DMS153 treated with DMSO at 0.1 percent for 48 hours (cell line): Measurements from ENCODE around the gene GSTA3.
A peak's percentile ranks its signal among the peaks of the same experiment; 100 is the strongest.
"Not testable (repeated sequence)": the region's sequence is repeated elsewhere in the genome, so short reads cannot be mapped to it uniquely, and the experiment has no call there.

Source experiments
- DNase-seq: peaks from one replicate; lab custom pipeline; 2025; ENCODE audit not compliant: unreplicated experiment; lab: John Stamatoyannopoulos, UW

The GSTA3 gene

DNA sequence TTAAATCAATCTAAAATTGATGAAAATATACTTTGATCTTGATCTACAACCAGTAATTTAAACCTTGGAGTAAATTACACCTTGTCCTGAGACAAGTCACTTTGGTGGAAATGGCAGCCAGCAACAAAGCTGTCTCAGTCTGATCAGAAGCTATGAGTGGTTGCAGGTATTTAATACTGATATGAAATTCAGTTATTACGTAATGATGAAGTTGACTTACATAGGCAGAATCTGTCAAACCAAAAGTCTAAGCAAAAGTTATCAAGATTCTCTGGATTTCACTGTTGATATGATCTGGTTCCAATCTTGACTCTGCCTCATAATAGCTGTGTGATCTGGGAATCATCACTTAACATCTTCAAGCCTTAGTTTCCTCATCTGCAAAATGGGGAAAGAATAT, 41.3 kb downstream of the GSTA3 start:
- no peak for DNase-seq

DNA sequence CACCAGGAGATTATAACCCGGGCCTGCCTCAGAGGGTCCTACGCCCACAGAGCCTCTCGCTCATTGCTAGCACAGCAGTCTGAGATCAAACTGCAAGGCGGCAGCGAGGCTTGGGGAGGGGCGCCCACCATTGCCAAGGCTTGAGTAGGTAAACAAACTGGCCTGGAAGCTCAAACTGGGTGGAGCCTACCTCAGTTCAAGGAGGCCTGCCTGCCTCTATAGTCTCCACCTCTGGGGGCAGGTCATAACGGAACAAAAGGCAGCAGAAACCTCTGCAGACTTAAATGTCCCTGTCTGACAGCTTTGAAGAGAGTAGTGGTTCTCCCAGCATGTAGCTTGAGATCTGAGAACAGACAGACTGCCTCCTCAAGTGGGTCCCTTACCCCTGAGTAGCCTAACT, 48.3 kb downstream of the GSTA3 start:
- DNase-seq, result not testable (repeated sequence)

DNA sequence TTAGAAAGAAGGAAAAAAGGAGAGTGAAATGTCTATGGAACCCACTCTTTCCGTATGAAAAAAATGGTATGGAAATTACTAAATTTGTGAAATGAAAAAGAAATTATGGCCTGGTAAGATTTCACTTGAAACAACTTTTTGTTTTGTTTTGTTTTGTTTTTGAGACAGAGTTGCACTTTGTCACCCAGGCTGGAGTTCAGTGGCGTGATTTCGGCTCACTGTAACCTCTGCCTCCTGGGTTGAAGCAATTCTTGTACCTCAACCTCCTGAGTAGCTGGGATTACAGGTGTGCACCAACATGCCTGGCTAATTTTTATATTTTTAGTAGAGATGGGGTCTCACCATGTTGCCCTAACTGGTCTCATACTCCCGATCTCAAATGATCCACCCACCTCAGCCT, 51.1 kb downstream of the GSTA3 start:
- DNase-seq, result no peak

DNA sequence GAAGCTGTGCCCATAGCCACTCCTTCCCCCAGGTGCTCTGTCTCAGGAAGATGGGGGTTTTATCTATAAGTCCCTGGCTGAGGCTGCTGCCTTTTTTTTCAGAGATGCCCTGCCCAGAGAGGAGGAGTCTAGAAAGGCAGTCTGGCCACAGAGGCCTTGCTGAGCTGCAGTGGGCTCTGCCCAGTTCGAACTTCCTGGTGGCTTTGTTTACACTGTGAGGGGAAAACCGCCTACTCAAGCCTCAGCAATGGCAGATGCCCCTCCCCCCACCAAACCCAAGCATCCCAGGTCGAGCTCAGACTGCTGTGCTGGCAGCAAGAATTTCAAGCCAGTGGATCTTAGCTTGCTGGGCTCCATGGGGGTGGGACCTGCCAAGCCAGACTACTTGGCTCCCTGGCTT, 53.4 kb downstream of the GSTA3 start:
- DNase-seq, result peak; percentile 30

DNA sequence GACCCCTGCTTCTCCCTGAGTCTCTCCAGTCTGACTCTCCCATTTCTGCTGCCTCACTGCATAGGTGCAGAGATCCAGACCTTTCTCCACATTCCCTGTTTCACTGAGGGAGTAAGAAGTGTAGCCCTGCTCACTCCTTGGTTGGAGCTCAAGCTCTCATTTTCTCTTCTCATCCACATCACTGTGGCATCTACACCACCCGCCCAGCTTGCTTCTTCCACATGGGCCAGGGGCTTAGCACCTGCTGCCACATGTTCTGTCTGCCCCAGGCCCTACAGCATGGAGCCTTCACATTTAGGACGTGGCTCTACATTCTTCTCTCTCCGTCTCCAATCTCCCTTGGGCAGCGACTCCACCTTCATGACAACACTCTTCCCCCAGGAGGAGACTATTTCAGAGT, 60.4 kb downstream of the GSTA3 start:
- DNase-seq, result no peak
